ENCODE measurements around the gene VPS35L.
"Not testable (repeated sequence)": the region's sequence is repeated elsewhere in the genome, so short reads cannot be mapped to it uniquely, and the experiment has no call there.

VPS35L gene

GRCh38 chr16:19528666-19529065 is 26.8 kb upstream of the VPS35L start:
- in situ Hi-C loops (cut with MboI; ENCODE audit: low sequenced_read_pairs): no loop called here

DNA sequence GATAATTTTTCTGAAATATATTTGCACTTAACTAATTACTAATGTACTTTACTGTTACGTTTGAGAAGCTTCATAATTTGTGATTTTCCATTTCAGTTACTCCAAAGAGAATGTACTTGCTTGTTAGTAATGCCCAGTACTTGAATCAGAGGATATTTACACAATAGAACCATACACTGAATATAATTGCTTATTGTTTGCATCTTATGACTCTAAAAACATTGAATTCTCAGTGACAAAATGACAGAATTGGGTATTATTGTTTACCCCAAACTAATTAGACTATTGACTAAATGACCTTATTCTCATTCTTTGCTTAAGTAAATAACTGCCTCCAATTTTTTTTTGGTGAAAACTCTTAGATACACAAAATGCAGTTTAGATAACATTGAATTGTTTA is 22.9 kb upstream of the VPS35L start:
- in situ Hi-C loops (cut with MboI; ENCODE audit: low sequenced_read_pairs): no loop called here

GRCh38 chr16:19540241-19540970 is 15.1 kb upstream of the VPS35L start:
- in situ Hi-C loops (cut with MboI; ENCODE audit: low sequenced_read_pairs): no loop called here

DNA sequence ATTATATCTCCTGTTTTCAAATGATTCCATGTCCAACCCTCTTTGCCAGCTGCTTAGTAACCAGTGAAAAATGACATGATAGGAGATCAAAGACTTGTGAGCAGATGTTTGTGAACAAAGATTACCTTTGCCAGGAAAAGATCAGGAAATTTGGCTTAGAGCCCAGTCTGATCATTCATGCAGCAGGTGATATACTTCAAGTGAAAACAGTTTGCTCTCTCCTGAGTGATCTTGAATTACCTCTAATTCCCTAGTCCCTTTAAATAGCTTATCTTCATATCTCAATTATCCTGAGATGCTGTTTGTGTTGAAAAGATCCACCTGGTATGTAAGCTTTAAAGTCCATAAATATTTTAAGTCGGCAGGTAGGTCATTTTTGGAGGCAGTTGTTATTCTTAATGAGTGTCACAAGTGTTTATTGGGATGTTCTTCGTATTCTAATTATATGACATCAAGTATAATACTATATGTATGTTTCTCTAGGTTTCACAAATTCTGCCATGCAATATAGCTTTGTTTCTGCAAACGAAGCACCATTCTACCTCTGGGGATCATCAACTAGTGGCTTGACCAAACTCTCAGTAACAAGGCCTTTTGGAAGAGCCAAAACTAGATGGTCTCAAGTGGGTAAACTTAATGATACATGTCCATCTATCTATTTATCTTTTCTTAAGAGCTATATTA is 13.2 kb upstream of the VPS35L start:
- in situ Hi-C loops (cut with MboI; ENCODE audit: low sequenced_read_pairs): no loop called here

DNA sequence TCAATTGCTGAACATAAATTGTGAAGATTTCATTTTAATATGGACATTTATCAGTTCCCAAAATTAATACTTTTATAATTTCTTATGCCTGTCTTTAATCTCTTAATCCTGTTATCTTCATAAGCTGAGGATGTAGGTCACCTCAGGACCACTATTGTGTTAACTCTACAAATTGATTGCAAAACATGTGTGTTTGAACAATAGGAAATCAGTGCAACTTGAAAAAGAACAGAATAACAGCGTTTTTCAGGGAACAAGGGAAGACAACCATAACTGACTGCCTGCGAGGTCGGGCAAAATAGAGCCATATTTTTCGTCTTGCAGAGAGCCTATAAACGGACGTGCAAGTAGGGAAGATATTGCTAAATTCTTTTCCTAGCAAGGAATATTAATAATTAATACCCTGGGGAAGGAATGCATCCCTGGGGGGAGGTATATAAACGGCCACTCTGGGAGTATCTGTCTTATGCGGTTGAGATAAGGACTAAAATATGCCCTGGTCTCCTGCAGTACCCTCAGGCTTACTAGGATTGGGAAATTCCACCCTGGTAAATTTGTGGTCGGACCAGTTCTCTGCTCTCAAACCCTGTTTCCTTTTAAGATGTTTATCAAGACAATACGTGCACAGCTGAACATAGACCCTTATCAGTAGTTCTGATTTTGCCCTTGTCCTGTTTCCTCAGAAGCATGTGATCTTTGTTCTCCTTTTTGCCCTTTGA is 12.1 kb upstream of the VPS35L start:
- in situ Hi-C loops (cut with MboI; ENCODE audit: low sequenced_read_pairs): not testable (repeated sequence)

DNA sequence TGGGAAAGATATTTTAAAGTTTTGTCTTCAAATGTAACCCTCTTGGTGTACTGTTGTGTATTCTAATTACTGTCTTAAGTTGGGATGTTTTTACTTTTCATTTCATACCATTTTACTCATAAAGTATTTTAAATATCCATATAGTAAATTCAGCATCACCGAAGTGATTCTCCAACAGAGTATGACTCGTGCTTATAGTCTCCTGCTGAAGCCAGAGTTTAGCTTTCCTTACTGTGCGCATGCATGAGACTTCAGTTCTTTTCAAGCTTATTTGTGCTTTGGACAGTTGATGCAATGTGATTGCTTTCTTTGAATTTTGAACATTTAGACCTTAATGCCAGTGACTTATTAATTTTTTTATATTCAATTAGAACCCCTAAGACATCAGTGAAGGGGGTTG is 7.4 kb upstream of the VPS35L start:
- in situ Hi-C loops (cut with MboI; ENCODE audit: low sequenced_read_pairs): no loop called here

DNA sequence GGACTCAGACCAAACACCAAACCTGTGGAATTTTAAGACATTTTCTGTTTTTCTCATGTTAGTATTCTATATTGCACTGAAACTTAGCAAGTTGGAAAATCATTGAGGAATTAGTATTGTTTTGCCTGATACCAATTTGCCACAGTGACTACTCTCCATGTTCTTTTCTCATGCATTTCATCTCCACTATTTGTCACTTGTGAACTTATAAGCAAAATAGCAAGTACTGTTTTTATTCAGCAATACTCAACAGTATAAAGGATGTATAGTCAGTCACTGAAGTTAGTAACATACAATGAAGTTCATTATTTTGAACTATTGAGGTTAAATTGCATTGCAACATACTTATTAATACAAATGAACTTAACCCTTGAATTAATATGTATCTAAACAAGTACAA is 5.8 kb upstream of the VPS35L start:
- in situ Hi-C loops (cut with MboI; ENCODE audit: low sequenced_read_pairs): no loop called here

DNA sequence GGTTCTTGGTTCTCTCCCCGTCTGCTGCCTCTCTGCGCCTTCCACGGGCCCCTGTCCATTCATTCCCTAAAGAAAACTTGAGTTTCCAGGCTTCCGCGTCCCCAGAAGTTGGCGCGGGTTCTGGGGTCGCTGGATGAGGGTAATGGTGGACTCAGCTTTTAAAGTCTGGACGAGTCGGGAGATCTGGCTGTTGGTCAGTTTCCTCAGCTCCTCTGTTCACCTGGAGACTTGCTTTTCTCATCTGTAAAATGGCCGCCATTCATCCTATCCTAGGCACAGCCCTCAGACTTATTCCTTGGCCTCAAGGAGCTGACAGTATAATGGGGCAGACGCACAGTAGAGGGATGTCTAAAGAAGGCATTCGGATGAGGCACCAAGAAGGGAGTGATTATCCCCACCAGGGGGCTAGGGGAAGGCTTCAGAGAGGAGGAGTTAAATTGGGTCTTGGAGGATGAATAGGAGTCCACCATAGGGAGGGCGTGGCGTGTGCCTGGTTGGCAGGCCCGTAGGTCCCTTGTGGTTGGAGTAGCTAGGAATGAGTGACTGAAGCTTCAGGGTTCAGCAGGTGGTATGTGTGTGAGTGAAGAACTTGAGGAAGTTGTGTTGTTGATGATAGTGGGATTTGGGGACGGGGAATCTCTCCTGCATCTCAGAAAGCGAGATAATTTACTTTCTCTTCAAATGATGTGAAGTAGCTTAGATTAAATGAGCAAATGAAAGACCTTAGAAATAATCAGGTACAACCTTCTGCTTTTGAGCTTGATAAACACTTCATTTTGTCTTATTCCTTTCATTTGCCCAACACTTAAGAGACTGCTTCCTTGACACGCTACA is 652 bp downstream of the VPS35L start:
- in situ Hi-C loops (cut with MboI; ENCODE audit: low sequenced_read_pairs): no loop called here

DNA sequence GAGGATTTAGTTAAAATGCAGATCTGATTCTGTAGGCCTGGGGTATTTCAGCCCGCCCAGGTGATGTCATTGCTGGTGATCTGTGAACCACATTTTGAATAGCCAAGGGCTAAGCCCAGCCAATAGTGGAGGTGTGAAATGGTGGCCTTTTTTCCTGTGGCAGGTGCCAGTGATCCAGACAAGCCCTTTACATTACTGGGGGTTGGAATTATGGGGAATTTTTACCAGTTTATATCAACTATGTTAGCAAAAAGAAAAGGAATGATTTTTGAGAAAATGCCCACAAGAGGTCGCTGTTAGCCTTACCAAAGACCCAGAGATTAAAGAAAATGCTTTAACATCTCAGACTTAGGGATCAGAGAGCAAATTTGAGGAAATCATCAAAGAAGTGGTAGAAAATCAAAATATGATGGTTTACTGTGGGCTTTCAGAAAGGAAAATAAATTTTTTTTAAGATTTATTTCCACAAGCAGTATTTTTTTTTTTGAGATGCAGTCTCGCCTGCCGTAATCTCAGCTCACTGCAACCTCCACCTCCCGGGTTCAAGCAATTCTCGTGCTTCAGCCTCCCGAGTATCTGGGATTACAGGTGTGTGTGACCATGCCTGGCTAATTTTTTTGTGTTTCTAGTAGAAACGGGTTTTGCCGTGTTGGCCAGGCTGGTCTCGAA is 3.9 kb downstream of the VPS35L start:
- in situ Hi-C loops (cut with MboI; ENCODE audit: low sequenced_read_pairs): no loop called here

DNA sequence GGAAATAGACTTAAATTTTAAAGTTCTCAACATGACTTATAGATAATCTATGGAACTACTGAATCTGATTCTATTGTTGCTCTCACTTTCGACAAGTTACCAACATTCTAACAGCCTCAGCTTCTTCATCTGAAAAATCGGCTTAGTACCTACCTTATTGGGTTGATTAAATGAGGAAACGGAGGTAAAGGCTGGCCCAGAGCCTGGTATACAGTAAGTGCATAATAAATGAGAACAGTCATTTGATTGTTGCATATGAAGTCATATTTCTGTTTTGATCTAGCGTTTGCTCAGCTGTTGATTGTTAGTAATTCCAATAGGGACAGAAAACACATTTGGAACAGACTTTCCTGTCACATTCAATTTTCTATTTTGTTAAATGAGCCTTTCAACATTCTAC is 4.6 kb downstream of the VPS35L start:
- in situ Hi-C loops (cut with MboI; ENCODE audit: low sequenced_read_pairs): no loop called here

GRCh38 chr16:19563377-19563776 is 7.9 kb downstream of the VPS35L start:
- in situ Hi-C loops (cut with MboI; ENCODE audit: low sequenced_read_pairs): no loop called here

GRCh38 chr16:19566362-19566761 is 10.9 kb downstream of the VPS35L start:
- in situ Hi-C loops (cut with MboI; ENCODE audit: low sequenced_read_pairs): no loop called here

GRCh38 chr16:19567560-19567959 is 12.1 kb downstream of the VPS35L start:
- in situ Hi-C loops (cut with MboI; ENCODE audit: low sequenced_read_pairs): no loop called here

GRCh38 chr16:19573997-19574396 is 18.5 kb downstream of the VPS35L start:
- in situ Hi-C loops (cut with MboI; ENCODE audit: low sequenced_read_pairs): no loop called here

DNA sequence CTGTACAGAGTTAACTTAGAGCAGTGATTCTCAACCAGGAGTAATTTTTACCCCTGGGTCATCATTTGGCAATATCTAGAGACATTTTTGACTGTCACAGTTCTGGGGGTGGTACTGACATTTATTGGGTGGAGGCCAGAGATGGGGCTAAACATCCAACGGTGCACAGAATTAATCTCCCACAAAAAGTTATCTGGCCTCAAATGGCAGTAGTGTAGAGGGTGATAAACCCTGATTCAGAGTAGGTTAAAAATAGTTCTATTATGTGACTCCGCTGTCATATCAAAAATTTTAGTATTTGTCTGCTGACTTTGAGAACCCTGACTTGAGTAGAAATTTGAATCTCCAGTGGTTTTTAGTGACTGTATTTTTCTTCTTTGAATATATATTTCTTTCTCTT is 19.1 kb downstream of the VPS35L start:
- in situ Hi-C loops (cut with MboI; ENCODE audit: low sequenced_read_pairs): no loop called here

DNA sequence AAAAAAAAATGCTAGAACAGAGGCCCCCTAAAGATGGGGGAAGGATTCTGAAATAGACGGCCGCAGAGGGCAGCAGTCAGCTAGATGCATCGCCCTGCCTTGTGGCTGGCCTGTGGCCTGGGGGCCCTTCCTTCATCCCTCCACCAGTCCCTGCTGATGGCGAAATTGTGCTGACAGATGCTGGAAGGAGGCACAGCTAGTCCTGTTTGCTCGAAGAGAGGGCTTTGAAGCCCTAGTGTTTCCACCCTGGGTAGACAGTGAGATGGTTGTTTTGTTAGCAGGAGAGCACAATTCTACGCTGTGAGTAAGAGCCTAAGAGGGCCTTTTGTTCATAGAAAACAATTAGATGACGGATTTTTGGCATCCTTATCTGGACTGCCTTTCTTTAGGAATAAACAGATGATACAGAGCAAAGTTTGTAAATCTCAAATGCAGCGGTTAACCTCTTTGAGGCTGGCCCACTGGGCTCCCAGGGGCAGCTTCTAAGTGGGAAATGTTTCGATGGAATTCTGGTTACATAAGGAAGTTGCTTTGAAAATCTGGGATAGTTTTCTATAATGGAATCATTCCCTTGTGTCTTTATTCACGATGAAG is 23.0 kb downstream of the VPS35L start:
- in situ Hi-C loops (cut with MboI; ENCODE audit: low sequenced_read_pairs): no loop called here

DNA sequence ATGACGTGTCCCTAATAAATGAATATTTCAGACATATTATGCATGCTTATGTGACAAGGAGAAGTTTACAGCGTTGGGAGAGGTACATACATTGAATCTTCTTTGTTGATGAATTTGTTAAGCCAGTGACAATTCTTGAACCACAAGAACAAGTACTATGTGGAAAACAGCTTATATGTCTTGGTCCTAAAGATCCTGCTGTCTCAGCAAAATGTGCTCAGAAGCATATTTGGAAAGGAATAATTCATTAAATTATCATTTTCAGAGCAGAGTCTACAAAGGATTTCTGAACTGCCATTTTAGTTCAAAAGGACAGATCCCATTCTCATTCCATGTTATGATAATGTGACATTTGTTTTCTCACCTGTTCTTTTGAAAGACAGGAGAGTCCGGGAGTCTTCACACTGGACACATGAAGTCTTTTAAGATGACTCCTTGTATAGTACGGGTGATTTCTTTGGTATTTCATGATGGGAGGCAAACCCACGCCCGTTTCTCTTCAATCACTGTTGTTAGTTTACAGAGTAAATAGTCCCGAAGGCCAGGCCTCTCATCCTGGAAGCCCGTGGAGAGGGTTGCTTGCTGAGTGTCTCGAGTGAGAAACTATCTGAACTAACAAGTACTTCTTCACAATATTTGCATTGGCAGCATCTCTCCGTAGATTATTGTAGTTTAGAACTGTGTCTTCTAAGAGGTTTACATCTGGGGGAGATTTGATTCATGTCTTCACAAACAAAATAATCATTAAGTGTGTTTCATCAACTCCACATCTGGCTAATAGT is 26.7 kb downstream of the VPS35L start:
- in situ Hi-C loops (cut with MboI; ENCODE audit: low sequenced_read_pairs): no loop called here

DNA sequence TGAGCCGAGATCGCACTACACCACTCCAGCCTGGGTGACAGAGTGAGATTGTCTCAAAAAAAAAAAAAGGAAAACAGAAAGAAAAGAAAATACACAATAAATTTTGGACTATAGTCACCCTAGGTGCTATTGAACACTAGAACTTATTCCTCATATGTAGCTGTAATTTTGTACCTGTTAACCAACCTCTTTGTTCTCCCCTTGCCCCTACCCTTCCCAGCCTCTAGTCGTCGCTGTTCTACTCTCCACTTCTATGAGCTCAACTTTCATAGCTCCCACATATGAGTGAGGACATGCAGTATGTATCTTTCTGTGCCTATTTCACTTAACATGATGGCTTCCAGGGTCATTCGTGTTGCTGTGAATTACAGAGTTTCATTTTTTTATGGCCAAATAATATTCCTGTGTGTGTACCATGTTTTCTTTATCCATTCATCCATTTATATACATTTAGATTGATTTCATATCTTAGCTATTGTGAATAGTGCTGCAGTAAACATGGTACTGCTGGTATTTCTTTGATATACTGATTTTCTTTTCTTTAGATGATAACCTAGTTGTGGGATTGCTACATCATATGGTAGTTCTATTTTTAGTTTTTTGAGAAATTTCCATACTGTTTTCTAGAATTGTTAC is 28.3 kb downstream of the VPS35L start:
- in situ Hi-C loops (cut with MboI; ENCODE audit: low sequenced_read_pairs): no loop called here

DNA sequence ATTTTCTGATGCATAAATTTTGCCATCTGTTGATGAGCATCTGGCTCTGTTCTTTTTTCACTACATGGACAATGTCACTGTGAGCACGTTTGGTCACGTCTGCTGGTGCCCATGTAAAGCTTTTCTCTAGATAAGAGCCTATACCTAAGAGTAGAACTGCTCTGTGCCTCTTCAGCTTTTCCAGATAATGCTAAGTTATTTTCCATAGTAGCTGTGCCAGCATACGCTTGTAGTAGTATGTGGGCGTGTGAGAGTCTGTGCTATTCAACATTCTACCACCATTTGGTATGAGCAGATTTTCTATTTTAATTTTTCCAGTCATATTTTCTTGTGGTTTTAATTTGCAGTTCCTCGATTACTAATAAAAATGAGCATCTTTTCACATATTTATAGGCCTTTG is 33.2 kb downstream of the VPS35L start:
- in situ Hi-C loops (cut with MboI; ENCODE audit: low sequenced_read_pairs): no loop called here

Data from HL-60/S4 treated with retinoic acid at 250 ng/mL for 4 days and 3 days (cell line).